GM20431 (cell line): Measurements from ENCODE around the gene TOMM7.
"Not testable (repeated sequence)": the region's sequence is repeated elsewhere in the genome, so short reads cannot be mapped to it uniquely, and the experiment has no call there.

Source experiments
- in situ Hi-C: fragments of 300-500 bp; cut with MseI, MboI; formaldehyde crosslinking; loops from one replicate; pipeline ENCODE4 v1.15.0; 2020; ENCODE audit warnings: low sequenced_read_pairs; ENCODE audit not compliant: unreplicated experiment

The TOMM7 gene

GRCh38 chr7:22831602-22832305 is 9.1 kb upstream of the TOMM7 start:
- in situ Hi-C loops, result loop anchor here (25.0 kb wide), 1 partner anchor 231 kb away; no protein-coding TSS in a partner anchor

GRCh38 chr7:22827563-22827962 is 4.9 kb upstream of the TOMM7 start:
- in situ Hi-C loops, result loop anchor here (25.0 kb wide), 1 partner anchor 235 kb away; no protein-coding TSS in a partner anchor

- in situ Hi-C loops, result loop anchor here (25.0 kb wide), 1 partner anchor 236 kb away; no protein-coding TSS in a partner anchor
These were observed 3.9 kb upstream of the TOMM7 start for GRCh38 chr7:22826593-22826992.

GRCh38 chr7:22824760-22825159 is 2.1 kb upstream of the TOMM7 start:
- in situ Hi-C loops, result loop anchor here (25.0 kb wide), 1 partner anchor 238 kb away; no protein-coding TSS in a partner anchor

GRCh38 chr7:22823142-22823497 is 471 bp upstream of the TOMM7 start:
- in situ Hi-C loops, result no loop called here

GRCh38 chr7:22821702-22822485 is 755 bp downstream of the TOMM7 start:
- in situ Hi-C loops, result no loop called here

GRCh38 chr7:22819476-22819875 is 3.2 kb downstream of the TOMM7 start:
- in situ Hi-C loops, result no loop called here

- in situ Hi-C loops, result no loop called here
These were observed 8.1 kb downstream of the TOMM7 start for GRCh38 chr7:22814261-22815208.

- in situ Hi-C loops, result no loop called here
These were observed 10.3 kb downstream of the TOMM7 start for GRCh38 chr7:22812353-22812752.

- in situ Hi-C loops, result no loop called here
These were observed 10.8 kb downstream of the TOMM7 start for GRCh38 chr7:22811746-22812280.

GRCh38 chr7:22810843-22811242 is 11.8 kb downstream of the TOMM7 start:
- in situ Hi-C loops, result no loop called here

GRCh38 chr7:22809902-22810642 is 12.6 kb downstream of the TOMM7 start:
- in situ Hi-C loops, result no loop called here

GRCh38 chr7:22808140-22808539 is 14.5 kb downstream of the TOMM7 start:
- in situ Hi-C loops, result no loop called here

GRCh38 chr7:22806752-22807151 is 15.9 kb downstream of the TOMM7 start:
- in situ Hi-C loops, result no loop called here

GRCh38 chr7:22805227-22805626 is 17.4 kb downstream of the TOMM7 start:
- in situ Hi-C loops, result no loop called here

GRCh38 chr7:22802831-22803230 is 19.8 kb downstream of the TOMM7 start:
- in situ Hi-C loops, result not testable (repeated sequence)

- in situ Hi-C loops, result no loop called here
These were observed 20.2 kb downstream of the TOMM7 start for GRCh38 chr7:22802426-22802825.

GRCh38 chr7:22801912-22802311 is 20.7 kb downstream of the TOMM7 start:
- in situ Hi-C loops, result no loop called here

GRCh38 chr7:22799633-22800032 is 23.0 kb downstream of the TOMM7 start:
- in situ Hi-C loops, result no loop called here
